ENCODE data around the gene TSPAN18.

TSPAN18 gene

DNA sequence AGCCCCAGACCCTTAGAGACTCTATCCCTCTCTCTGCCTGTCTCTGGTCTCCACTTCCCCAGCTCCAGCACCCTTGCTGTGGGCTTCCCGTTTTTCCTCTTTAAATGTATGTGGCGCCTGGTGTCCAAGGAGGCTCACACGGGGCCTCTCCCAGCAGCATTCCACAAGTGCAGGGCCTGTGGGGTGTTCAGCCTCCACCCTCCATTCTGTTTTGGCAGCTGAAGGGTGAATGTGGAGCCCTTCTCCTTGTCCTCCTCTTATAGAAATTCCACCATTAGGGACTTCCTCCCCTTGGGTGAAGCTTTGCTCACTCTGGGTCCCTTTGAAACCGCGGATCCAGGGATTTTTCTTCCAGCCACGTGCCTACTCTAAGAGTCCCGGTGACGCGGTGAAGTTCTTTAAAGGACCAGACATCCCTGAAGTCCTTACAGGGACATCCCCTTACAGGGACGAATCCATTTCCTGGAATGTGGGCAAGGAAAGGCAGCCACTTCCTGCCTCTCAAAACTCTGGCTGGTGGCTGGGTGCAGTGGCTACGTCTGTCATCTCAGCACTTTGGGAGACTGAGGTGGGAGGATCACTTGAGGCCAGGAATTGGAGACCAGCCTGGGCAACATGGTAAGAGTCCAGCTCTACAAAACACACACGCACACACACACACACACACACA, 1.6 kb upstream of the TSPAN18 start:
- TF ChIP-seq CTCF (IDR thresholded peaks at IDR 0.05; ENCODE audit: insufficient read depth, missing control alignments), result no peak
- no peak for FAIRE-seq
- DNase-seq (ENCODE audit: insufficient read length, low spot score), result no peak

DNA sequence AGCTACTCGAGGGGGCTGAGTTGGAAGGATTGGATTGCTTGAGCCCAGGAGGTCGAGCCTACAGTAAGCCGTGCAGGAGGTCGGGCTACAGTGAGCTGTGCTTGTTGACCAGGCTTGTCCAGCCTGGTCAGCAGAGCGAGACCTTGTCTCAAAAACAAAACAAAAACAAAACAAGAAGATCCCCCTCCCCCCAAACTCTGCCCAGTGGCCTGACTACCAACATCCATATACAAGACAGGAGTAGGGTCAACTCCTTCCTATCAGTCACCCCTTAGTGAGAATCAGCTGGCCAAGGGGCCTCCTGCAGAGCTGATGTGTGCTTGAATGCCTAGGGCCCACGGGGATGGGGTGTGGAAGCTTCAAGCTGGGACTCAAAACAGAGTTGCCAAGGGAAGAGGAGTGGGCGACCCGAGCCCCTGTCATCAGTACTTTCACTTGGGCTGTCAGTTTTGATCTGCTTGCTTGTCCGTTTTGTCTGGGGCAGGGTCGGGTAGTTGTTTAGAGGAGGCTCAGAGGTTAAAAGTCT, 942 bp upstream of the TSPAN18 start:
- FAIRE-seq (no peak), DNase-seq (ENCODE audit: insufficient read length, low spot score) (no peak)
- no peak for TF ChIP-seq CTCF (IDR thresholded peaks at IDR 0.05; ENCODE audit: insufficient read depth, missing control alignments)

- FAIRE-seq (no peak), DNase-seq (ENCODE audit: insufficient read length, low spot score) (no peak)
- TF ChIP-seq CTCF (IDR thresholded peaks at IDR 0.05; ENCODE audit: insufficient read depth, missing control alignments), result no peak
Observed at GRCh38 chr11:44727114-44727372, 281 bp downstream of the TSPAN18 start.

- TF ChIP-seq CTCF (IDR thresholded peaks at IDR 0.05; ENCODE audit: insufficient read depth, missing control alignments), result peak; percentile 69
- FAIRE-seq (no peak), DNase-seq (ENCODE audit: insufficient read length, low spot score) (peak; percentile 97)
Observed at GRCh38 chr11:44727373-44728287, 868 bp downstream of the TSPAN18 start.

- DNase-seq (ENCODE audit: insufficient read length, low spot score) (no peak), FAIRE-seq (no peak)
- TF ChIP-seq CTCF (IDR thresholded peaks at IDR 0.05; ENCODE audit: insufficient read depth, missing control alignments), result no peak
Observed at GRCh38 chr11:44728491-44728910, 1.7 kb downstream of the TSPAN18 start.

DNA sequence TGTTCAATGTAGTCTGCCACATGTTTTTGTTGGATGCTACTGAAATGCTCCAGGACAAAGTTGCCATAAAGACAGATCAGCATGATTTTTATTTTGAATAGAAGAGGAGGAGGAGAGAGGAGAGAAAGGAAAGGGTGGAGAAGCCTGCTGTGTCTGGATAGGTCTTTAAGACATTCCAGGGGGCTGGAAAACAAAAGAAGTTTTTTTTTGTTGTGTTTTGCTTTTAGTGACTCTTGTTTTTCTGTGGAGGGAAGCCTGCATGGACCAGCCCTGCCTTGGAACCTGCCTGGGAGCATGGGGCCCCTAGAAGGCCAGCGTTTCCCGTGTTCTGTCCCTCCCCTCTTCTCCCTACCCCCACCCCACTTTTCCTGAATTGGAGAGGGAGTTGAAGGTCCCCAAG, 2.3 kb downstream of the TSPAN18 start:
- no peak for FAIRE-seq
- TF ChIP-seq CTCF (IDR thresholded peaks at IDR 0.05; ENCODE audit: insufficient read depth, missing control alignments), result no peak
- DNase-seq (ENCODE audit: insufficient read length, low spot score), result no peak

GRCh38 chr11:44729713-44730112, 3.0 kb downstream of the TSPAN18 start:
- TF ChIP-seq CTCF (IDR thresholded peaks at IDR 0.05; ENCODE audit: insufficient read depth, missing control alignments), result no peak
- FAIRE-seq (no peak), DNase-seq (ENCODE audit: insufficient read length, low spot score) (no peak)

All from D721Med (cell line).